Stimulated activated CD8-positive, alpha-beta memory T cell treated with anti-CD3 and anti-CD28 coated beads, Interleukin-15, amount 100 ng/mL, for 1 hour (primary cell): ENCODE data around the gene SLC48A1.
A peak's percentile ranks its signal among the peaks of the same experiment; 100 is the strongest.

ENCODE experiments used
- DNase-seq: peaks from one replicate; pipeline ENCODE4 v3.0.0-alpha.2; 2020; ENCODE audit warnings: low read depth

Gene SLC48A1

GRCh38 chr12:47744005-47744651 is 28.9 kb upstream of the SLC48A1 start:
- DNase-seq, result peak; percentile 32

GRCh38 chr12:47744778-47745436 is 28.1 kb upstream of the SLC48A1 start:
- DNase-seq, result no peak

- no peak for DNase-seq
These were observed 27.5 kb upstream of the SLC48A1 start for GRCh38 chr12:47745485-47746041.

- no peak for DNase-seq
These were observed 27.0 kb upstream of the SLC48A1 start for GRCh38 chr12:47746073-47746472.

- DNase-seq, result no peak
These were observed 26.5 kb upstream of the SLC48A1 start for GRCh38 chr12:47746523-47746922.

- DNase-seq, result no peak
These were observed 25.9 kb upstream of the SLC48A1 start for GRCh38 chr12:47747126-47747525.

- no peak for DNase-seq
These were observed 25.2 kb upstream of the SLC48A1 start for GRCh38 chr12:47747596-47748506.

- DNase-seq, result no peak
These were observed 24.6 kb upstream of the SLC48A1 start for GRCh38 chr12:47748507-47748828.

GRCh38 chr12:47748899-47749298 is 24.1 kb upstream of the SLC48A1 start:
- no peak for DNase-seq

- DNase-seq, result no peak
These were observed 22.7 kb upstream of the SLC48A1 start for GRCh38 chr12:47750229-47750798.

GRCh38 chr12:47750916-47751470 is 22.0 kb upstream of the SLC48A1 start:
- DNase-seq, result no peak

GRCh38 chr12:47751561-47751960 is 21.5 kb upstream of the SLC48A1 start:
- DNase-seq, result no peak

- DNase-seq, result no peak
These were observed 20.9 kb upstream of the SLC48A1 start for GRCh38 chr12:47752121-47752520.

- no peak for DNase-seq
These were observed 20.5 kb upstream of the SLC48A1 start for GRCh38 chr12:47752552-47752951.

GRCh38 chr12:47753021-47754001 is 19.7 kb upstream of the SLC48A1 start:
- no peak for DNase-seq

GRCh38 chr12:47754126-47754525 is 18.9 kb upstream of the SLC48A1 start:
- DNase-seq, result no peak

- DNase-seq, result no peak
These were observed 18.2 kb upstream of the SLC48A1 start for GRCh38 chr12:47754881-47755280.

- no peak for DNase-seq
These were observed 17.1 kb upstream of the SLC48A1 start for GRCh38 chr12:47755655-47756562.

- DNase-seq, result no peak
These were observed 15.6 kb upstream of the SLC48A1 start for GRCh38 chr12:47757364-47757839.
